HL-60 (cell line): ENCODE measurements around the gene RAB34.

Experiments used
- CTCF ChIP-seq: IDR thresholded peaks from one replicate; pipeline ENCODE4 v1.5.1; 2011; ENCODE audit warnings: low read length, control low read depth, inconsistent platforms; ENCODE audit not compliant: insufficient read depth
- GABPA ChIP-seq: IDR thresholded peaks from 2 replicates; pipeline ENCODE4 v1.6.1; 2012; ENCODE audit warnings: low read depth
- POLR2AphosphoS5 ChIP-seq: IDR thresholded peaks from 2 replicates; pipeline ENCODE4 v1.6.1; 2012; ENCODE audit warnings: low read depth
- SPI1 ChIP-seq: IDR thresholded peaks from 2 replicates; pipeline ENCODE4 v1.6.1; 2012; ENCODE audit warnings: low read depth, mild to moderate bottlenecking, borderline replicate concordance

- TF ChIP-seq SPI1 (no peak), CTCF (no peak), POLR2AphosphoS5 (no peak), GABPA (no peak)
Observed at GRCh38 chr17:28748852-28749515, 31.3 kb upstream of the RAB34 start.
